ENCODE results near the gene ARMC5. TPM values are rescaled to one million over a fixed set of nuclear protein-coding genes. Genes with fewer than 3 reads are reported as not detected.

ARMC5 gene
- total RNA-seq, 2 donors from 2014 or later: 9.4 to 12.1 TPM

DNA sequence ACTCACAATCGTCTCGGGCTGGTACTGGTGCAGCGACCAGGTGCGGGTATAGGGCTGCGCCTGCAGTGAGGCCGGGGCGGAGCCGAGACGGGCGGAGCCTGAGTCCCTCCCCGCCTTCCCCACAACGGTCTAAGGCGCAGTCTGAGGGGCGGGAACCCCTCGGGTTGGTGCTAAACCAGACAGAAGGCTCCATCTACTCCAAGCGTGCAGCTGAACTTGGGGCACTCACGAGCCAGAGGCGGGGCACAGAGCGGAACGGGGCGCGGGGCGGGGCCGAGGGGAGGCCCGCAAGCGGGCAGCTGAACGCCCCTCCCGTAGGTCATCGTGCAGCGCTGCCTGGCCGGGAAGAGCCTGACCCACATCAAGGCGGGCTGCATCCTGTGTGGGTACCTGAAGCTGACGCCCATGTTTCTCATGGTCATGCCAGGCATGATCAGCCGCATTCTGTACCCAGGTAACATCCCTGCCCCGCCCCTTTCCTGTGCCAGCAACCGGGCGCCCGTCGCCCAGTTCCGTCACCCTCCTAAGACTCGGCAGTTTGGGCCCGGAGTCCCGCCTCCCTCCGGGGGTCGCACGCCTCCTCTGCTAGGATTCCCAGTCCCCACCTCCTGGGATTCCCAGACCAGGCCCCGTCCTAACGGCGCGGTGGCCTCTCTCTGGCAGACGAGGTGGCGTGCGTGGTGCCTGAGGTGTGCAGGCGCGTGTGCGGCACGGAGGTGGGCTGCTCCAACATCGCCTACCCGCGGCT lies 28.6 kb downstream of the ARMC5 start:
- Mint-ChIP-seq H3K4me3 (peak overlapping the region; percentile 62), H3K36me3 (ENCODE audit: low read depth) (peaks cover 28% of the 10 kb centered on the region), H3K27me3 (ENCODE audit: insufficient read depth) (peaks cover 64% of the 10 kb centered on the region), H3K9me3 (no peaks in the 10 kb centered on the region), H3K27ac (no peak overlapping the region), H3K4me1 (peaks cover 11% of the 10 kb centered on the region)
- peak; percentile 89 for DNase-seq
- 2 to 5% methylated on average over 23 to 60 of the region's 60 CpGs for WGBS, 2 experiments (ENCODE audit: insufficient coverage in 1 of 2, insufficient read length in 1 of 2)
- H3K4me3 ChIP-seq (ENCODE audit: low read length): peak overlapping the region; percentile 81
- TF ChIP-seq, protein P1, sequence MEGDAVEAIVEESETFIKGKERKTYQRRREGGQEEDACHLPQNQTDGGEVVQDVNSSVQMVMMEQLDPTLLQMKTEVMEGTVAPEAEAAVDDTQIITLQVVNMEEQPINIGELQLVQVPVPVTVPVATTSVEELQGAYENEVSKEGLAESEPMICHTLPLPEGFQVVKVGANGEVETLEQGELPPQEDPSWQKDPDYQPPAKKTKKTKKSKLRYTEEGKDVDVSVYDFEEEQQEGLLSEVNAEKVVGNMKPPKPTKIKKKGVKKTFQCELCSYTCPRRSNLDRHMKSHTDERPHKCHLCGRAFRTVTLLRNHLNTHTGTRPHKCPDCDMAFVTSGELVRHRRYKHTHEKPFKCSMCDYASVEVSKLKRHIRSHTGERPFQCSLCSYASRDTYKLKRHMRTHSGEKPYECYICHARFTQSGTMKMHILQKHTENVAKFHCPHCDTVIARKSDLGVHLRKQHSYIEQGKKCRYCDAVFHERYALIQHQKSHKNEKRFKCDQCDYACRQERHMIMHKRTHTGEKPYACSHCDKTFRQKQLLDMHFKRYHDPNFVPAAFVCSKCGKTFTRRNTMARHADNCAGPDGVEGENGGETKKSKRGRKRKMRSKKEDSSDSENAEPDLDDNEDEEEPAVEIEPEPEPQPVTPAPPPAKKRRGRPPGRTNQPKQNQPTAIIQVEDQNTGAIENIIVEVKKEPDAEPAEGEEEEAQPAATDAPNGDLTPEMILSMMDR (conservative IDR thresholded peaks at IDR 0.05): no peak
- no peaks in the 10 kb centered on the region for H3K4me1 ChIP-seq (ENCODE audit: control insufficient read depth, insufficient read depth, low read length)
- no peak overlapping the region for H3K27ac ChIP-seq (ENCODE audit: low read depth, low read length)
- H3K27me3 ChIP-seq (ENCODE audit: control insufficient read depth, insufficient read depth, low read length, poor library complexity, severe bottlenecking): peaks cover 48% of the 10 kb centered on the region
- no peaks in the 10 kb centered on the region for H3K9me3 ChIP-seq (ENCODE audit: control insufficient read depth, low read length)
- no peaks in the 10 kb centered on the region for H3K36me3 ChIP-seq (ENCODE audit: control insufficient read depth, insufficient read depth, low read length)
- peak overlapping the region; percentile 6 for H3K9ac ChIP-seq (ENCODE audit: extremely low read depth, low read length, poor library complexity, severe bottlenecking)

DNA sequence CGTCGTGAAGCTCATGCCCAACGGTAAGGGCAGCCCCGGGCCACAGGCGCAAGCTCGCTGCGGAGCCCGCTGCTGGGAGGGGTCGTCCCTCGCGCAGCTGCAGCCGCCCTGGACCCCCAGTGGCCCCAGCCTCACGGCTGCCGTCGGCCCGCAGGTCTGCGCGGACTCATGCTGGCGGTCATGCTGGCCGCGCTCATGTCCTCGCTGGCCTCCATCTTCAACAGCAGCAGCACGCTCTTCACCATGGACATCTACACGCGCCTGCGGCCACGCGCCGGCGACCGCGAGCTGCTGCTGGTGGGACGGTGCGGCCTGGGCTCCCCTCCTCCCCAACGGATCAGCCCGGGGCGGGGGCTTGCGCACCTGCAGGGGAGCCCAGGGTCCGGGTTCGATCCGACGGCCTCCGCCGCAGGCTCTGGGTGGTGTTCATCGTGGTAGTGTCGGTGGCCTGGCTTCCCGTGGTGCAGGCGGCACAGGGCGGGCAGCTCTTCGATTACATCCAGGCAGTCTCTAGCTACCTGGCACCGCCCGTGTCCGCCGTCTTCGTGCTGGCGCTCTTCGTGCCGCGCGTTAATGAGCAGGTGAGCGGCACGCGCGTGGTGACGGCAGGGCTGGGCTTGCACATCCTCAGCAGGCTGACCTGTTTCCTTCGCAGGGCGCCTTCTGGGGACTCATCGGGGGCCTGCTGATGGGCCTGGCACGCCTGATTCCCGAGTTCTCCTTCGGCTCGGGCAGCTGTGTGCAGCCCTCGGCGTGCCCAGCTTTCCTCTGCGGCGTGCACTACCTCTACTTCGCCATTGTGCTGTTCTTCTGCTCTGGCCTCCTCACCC lies 29.4 kb downstream of the ARMC5 start:
- Histone ChIP-seq H3K27ac (ENCODE audit: low read depth, low read length) (no peak overlapping the region), H3K9ac (ENCODE audit: extremely low read depth, low read length, poor library complexity, severe bottlenecking) (no peak overlapping the region), H3K4me3 (ENCODE audit: low read length) (peak overlapping the region; percentile 81), H3K36me3 (ENCODE audit: control insufficient read depth, insufficient read depth, low read length) (no peaks in the 10 kb centered on the region), H3K9me3 (ENCODE audit: control insufficient read depth, low read length) (no peaks in the 10 kb centered on the region), H3K27me3 (ENCODE audit: control insufficient read depth, insufficient read depth, low read length, poor library complexity, severe bottlenecking) (peaks cover 48% of the 10 kb centered on the region), H3K4me1 (ENCODE audit: control insufficient read depth, insufficient read depth, low read length) (no peaks in the 10 kb centered on the region)
- H3K36me3 Mint-ChIP-seq (ENCODE audit: low read depth): peaks cover 35% of the 10 kb centered on the region
- H3K27me3 Mint-ChIP-seq (ENCODE audit: insufficient read depth): peaks cover 58% of the 10 kb centered on the region
- 61 to 76% methylated on average over 39 to 77 of the region's 77 CpGs for WGBS, 2 experiments (ENCODE audit: insufficient coverage in 1 of 2, insufficient read length in 1 of 2)
- peaks cover 11% of the 10 kb centered on the region for H3K4me1 Mint-ChIP-seq
- no peak overlapping the region for H3K27ac Mint-ChIP-seq
- H3K9me3 Mint-ChIP-seq: no peaks in the 10 kb centered on the region
- DNase-seq: no peak
- H3K4me3 Mint-ChIP-seq: peak overlapping the region; percentile 62
- TF ChIP-seq, protein P1 (conservative IDR thresholded peaks at IDR 0.05): no peak

DNA sequence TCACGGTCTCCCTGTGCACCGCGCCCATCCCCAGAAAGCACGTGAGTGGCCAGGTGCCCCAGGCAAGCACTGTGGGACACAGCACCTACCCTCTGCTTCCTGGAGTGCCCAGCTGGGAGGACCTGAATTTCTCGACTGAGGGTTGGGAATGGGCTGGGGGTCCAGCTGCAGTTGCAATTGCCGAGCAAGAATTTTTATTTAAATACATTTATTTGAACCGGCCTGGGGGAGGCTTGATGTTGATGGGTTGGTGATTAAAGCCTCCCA lies 29.9 kb downstream of the ARMC5 start:
- H3K4me1 Mint-ChIP-seq: peaks cover 10% of the 10 kb centered on the region
- Histone ChIP-seq H3K27ac (ENCODE audit: low read depth, low read length) (no peak overlapping the region), H3K36me3 (ENCODE audit: control insufficient read depth, insufficient read depth, low read length) (no peaks in the 10 kb centered on the region), H3K27me3 (ENCODE audit: control insufficient read depth, insufficient read depth, low read length, poor library complexity, severe bottlenecking) (peaks cover 48% of the 10 kb centered on the region), H3K4me3 (ENCODE audit: low read length) (no peak overlapping the region), H3K9me3 (ENCODE audit: control insufficient read depth, low read length) (no peaks in the 10 kb centered on the region), H3K9ac (ENCODE audit: extremely low read depth, low read length, poor library complexity, severe bottlenecking) (no peak overlapping the region), H3K4me1 (ENCODE audit: control insufficient read depth, insufficient read depth, low read length) (no peaks in the 10 kb centered on the region)
- peaks cover 35% of the 10 kb centered on the region for H3K36me3 Mint-ChIP-seq (ENCODE audit: low read depth)
- TF ChIP-seq, protein P1 (conservative IDR thresholded peaks at IDR 0.05): no peak
- no peaks in the 10 kb centered on the region for H3K9me3 Mint-ChIP-seq
- no peak for DNase-seq
- H3K27ac Mint-ChIP-seq: no peak overlapping the region
- no peak overlapping the region for H3K4me3 Mint-ChIP-seq
- WGBS, 2 experiments (ENCODE audit: insufficient coverage in 1 of 2, insufficient read length in 1 of 2): 93% methylated on average over 7 of the region's 7 CpGs; no CpG with 5 or more reads in 1 of the 2 experiments
- peaks cover 58% of the 10 kb centered on the region for H3K27me3 Mint-ChIP-seq (ENCODE audit: insufficient read depth)

All from endodermal cell (in vitro differentiated cells).